ENCODE measurements around the gene EGFR. TPM values are rescaled to one million over a fixed set of nuclear protein-coding genes. Genes with fewer than 3 reads are reported as not detected.

Gene EGFR
- polyA plus RNA-seq, 4 donors = 19.4 to 34.1 (median 31.0) TPM

GRCh38 chr7:55180963-55181542 is 162.2 kb downstream of the EGFR start:
- no peak for DNase-seq (ENCODE audit: low read depth in 4 of 4, low spot score in 3 of 4)

DNA sequence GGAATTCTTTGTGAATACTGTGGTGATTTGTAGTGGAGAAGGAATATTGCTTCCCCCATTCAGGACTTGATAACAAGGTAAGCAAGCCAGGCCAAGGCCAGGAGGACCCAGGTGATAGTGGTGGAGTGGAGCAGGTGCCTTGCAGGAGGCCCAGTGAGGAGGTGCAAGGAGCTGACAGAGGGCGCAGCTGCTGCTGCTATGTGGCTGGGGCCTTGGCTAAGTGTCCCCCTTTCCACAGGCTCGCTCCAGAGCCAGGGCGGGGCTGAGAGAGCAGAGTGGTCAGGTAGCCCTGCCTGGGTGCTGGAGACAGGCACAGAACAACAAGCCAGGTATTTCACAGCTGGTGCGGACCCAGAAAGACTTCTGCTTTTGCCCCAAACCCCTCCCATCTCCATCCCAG is 162.9 kb downstream of the EGFR start:
- DNase-seq (ENCODE audit: low read depth in 4 of 4, low spot score in 3 of 4) = no peak

GRCh38 chr7:55183897-55184296 is 165.1 kb downstream of the EGFR start:
- DNase-seq (ENCODE audit: low read depth in 4 of 4, low spot score in 3 of 4) = no peak

DNA sequence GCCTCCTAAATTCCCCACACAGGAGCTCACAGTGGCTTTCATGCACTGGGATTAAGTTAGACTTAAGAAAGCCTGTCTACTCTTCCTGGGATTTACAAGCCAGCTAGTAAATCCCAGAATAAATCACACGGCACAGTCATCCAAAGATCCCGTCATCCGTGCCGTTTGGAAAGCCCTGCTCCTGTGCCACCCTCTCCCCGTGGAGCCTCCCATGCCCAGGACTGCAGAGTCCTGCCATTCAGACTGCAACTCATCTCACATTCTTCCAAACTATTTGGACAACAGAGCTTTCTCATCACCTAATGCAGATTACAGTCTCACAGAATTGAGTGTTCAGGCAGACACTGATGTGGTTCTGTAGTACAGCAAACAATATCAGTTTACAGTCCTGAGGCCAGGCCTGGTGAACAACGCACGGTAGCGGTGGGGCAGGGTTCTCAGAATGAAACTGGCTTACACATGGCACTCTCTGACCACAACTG is 166.5 kb downstream of the EGFR start:
- DNase-seq (ENCODE audit: low read depth in 4 of 4, low spot score in 3 of 4) = no peak

DNA sequence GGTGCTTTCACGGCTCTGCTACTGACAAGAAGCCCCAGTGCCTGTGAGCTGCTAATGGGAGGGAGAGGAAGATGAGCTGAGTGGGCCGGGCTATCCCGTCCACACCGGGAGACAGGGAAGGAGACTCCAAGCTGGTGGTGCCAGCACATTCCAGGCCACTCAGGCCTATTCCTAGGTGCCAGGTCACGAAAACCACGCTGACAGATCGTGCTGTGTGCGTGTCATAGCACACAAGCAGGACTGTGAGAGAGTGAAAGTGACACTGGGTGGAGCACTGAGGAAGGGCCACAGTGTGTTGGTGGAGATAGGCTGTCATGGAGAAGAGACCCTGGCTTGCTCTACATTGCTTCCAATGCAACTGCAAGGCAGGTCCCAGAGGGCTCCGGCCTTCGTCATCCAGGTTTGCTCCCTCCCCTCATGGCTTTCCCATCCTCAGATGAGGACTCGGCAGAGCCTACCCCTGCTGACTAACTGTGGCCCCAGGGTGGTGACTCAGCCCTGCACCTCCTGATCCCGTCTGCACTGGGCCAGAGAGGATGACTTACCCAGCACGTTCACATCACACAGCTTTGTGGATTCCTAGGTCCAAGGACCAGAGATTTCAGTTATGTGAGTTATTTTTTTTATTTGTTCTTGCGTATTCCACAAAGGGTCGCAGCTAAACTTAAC is 167.3 kb downstream of the EGFR start:
- DNase-seq (ENCODE audit: low read depth in 4 of 4, low spot score in 3 of 4) = no peak

DNA sequence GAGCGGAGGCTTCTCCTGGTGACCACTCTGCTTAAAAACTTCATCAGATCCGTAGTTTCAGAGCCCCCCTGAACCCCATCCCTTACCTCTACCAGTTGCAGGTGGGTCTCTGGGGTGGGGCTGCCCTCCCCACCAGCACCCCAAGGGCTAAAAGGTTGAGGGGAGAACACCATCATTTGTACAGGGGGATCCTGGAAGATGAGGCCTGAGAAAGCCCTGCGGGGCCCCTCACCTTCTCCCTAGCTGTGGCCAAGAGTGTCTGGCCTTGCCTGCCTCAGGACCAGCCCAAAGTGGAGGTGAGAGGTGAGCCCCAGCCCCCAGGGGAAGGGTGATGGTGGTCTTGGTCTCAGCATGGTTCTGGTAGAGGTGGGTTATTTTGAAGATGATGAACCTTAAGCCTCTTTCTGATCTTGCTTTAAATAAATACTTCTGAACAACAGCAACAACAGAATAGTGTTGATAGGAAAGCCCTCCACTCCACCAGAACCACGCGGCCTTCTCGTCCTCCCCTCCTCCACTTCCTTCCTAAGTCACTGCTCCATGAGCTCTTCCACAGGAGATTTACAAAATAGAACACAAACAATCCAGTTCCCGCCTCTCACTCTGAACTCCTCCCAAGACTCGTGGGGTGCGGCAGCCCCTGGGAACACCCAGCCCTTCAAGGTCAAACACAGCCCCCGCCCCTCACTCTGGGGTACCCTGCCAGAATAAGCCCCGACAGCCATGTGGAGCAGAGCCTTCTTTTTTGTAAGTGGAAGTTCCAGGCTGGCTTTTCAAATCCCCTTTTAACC is 169.1 kb downstream of the EGFR start:
- DNase-seq (ENCODE audit: low read depth in 4 of 4, low spot score in 3 of 4) = no peak

- no peak for DNase-seq (ENCODE audit: low read depth in 4 of 4, low spot score in 3 of 4)
These were observed 169.8 kb downstream of the EGFR start for GRCh38 chr7:55188590-55189138.

GRCh38 chr7:55189146-55189766 is 170.4 kb downstream of the EGFR start:
- no peak for DNase-seq (ENCODE audit: low read depth in 4 of 4, low spot score in 3 of 4)

GRCh38 chr7:55189878-55190436 is 171.1 kb downstream of the EGFR start:
- DNase-seq (ENCODE audit: low read depth in 4 of 4, low spot score in 3 of 4) = no peak

GRCh38 chr7:55190511-55191160 is 171.8 kb downstream of the EGFR start:
- no peak for DNase-seq (ENCODE audit: low read depth in 4 of 4, low spot score in 3 of 4)

DNA sequence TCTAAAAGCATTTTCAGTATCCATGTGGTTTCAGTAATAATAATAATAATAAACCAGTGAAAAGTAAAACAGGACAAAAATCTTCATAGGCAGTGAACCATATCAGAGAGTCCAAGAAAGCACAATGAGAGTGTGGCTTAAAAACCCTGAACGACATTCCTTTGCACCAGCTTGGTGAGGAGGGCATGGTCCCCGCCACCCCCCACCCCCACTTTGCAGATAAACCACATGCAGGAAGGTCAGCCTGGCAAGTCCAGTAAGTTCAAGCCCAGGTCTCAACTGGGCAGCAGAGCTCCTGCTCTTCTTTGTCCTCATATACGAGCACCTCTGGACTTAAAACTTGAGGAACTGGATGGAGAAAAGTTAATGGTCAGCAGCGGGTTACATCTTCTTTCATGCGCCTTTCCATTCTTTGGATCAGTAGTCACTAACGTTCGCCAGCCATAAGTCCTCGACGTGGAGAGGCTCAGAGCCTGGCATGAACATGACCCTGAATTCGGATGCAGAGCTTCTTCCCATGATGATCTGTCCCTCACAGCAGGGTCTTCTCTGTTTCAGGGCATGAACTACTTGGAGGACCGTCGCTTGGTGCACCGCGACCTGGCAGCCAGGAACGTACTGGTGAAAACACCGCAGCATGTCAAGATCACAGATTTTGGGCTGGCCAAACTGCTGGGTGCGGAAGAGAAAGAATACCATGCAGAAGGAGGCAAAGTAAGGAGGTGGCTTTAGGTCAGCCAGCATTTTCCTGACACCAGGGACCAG is 172.5 kb downstream of the EGFR start:
- DNase-seq (ENCODE audit: low read depth in 4 of 4, low spot score in 3 of 4) = no peak

GRCh38 chr7:55191926-55192692 is 173.3 kb downstream of the EGFR start:
- no peak for DNase-seq (ENCODE audit: low read depth in 4 of 4, low spot score in 3 of 4)

- no peak for DNase-seq (ENCODE audit: low read depth in 4 of 4, low spot score in 3 of 4)
These were observed 173.9 kb downstream of the EGFR start for GRCh38 chr7:55192723-55193122.

DNA sequence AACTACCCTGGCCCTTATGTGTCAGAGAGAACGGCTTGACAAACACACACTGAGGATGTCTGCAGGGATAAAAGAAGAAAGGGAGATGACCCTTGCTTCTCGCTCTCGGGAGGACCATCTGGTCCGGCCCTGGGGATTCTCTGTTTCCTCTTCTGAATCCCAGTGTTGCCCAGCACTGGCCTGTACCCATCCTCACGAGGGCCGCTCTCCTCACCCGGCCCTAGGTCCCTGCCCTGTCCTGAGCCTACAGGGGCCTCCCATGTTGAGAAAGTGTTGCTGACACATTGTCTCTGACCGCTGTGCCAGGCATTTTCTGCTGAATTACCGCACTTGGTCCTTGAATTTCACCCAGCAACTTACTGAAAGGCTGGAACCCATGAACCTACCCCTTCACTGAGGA is 174.4 kb downstream of the EGFR start:
- no peak for DNase-seq (ENCODE audit: low read depth in 4 of 4, low spot score in 3 of 4)

DNA sequence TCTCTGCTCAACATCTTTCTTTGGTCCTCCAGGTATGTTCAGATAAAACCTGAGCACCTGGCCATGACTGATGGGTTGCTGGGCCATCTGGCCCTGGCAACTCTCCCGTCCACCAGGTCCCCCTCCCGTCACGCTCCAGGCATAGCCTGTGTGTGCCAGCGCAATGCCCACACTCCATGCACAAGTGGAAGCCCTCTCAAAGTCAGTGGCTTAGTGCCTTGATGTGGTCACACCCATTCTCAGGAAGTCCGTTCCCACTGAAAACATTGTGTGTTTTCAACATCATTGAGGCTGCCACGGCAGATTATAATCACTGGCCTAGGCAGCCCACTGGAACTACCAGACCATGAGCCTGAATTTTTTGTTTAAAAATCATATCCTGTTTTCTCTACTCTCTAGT is 175.7 kb downstream of the EGFR start:
- DNase-seq (ENCODE audit: low read depth in 4 of 4, low spot score in 3 of 4) = no peak

- no peak for DNase-seq (ENCODE audit: low read depth in 4 of 4, low spot score in 3 of 4)
These were observed 180.0 kb downstream of the EGFR start for GRCh38 chr7:55198634-55199392.

DNA sequence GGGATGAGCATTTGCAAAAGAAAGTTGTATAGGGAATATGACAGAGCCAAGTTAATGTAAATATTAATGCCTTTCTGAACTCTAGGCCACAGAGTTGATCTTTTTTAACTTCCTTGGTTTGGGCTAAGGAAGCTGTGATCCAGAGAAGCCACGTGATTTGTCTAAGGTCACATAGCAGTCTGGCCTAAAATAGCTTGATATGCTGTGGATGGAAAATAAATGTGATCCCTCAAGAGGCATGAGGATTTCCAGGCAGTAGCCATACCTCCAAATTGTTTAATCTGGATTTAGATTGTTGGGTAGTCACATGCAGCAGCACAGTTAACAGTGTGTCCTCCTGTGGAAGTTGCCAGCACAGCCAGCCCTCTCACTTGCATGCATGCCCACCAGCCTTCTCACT is 180.6 kb downstream of the EGFR start:
- DNase-seq (ENCODE audit: low read depth in 4 of 4, low spot score in 3 of 4) = no peak

GRCh38 chr7:55200441-55200840 is 181.6 kb downstream of the EGFR start:
- no peak for DNase-seq (ENCODE audit: low read depth in 4 of 4, low spot score in 3 of 4)

Measured in left renal pelvis (tissue), 4 donors.